GM20000 (cell line): ENCODE results near the gene PHF2.

ENCODE experiments used
- DNase-seq: peaks from one replicate; pipeline ENCODE4 v3.0.0; 2012; ENCODE audit warnings: low spot score
- CTCF ChIP-seq: IDR thresholded peaks from 2 replicates; pipeline ENCODE4 v1.5.1; 2012; ENCODE audit warnings: mild to moderate bottlenecking, control low read depth; ENCODE audit errors: extremely low read depth, missing control alignments

Gene PHF2

GRCh38 chr9:93620881-93621820, 44.8 kb downstream of the PHF2 start:
- no peak for DNase-seq

GRCh38 chr9:93621922-93622321, 45.5 kb downstream of the PHF2 start:
- no peak for TF ChIP-seq CTCF
- DNase-seq = no peak

More at GRCh38 chr9:93620881-93621820, 44.8 kb downstream of the PHF2 start:
- TF ChIP-seq CTCF = no peak

- TF ChIP-seq CTCF = no peak
- DNase-seq = no peak
Observed at GRCh38 chr9:93622691-93623090, 46.3 kb downstream of the PHF2 start.

- TF ChIP-seq CTCF = no peak
- no peak for DNase-seq
Observed at GRCh38 chr9:93623753-93624152, 47.4 kb downstream of the PHF2 start.

- no peak for DNase-seq
Observed at GRCh38 chr9:93624431-93624834, 48.0 kb downstream of the PHF2 start.

GRCh38 chr9:93624977-93625376, 48.6 kb downstream of the PHF2 start:
- no peak for TF ChIP-seq CTCF
- DNase-seq = no peak

More at GRCh38 chr9:93624431-93624834, 48.0 kb downstream of the PHF2 start:
- no peak for TF ChIP-seq CTCF

- TF ChIP-seq CTCF = no peak
- DNase-seq = no peak
Observed at GRCh38 chr9:93629920-93630319, 53.5 kb downstream of the PHF2 start.
